GM18502 (cell line): Measurements from ENCODE around the gene SLC48A1.
A peak's percentile ranks its signal among the peaks of the same experiment; 100 is the strongest.

Experiments
- ATAC-seq: cut with Tn5 transposase; IDR thresholded peaks from one replicate; pipeline ENCODE4 v1.9.1; 2021; ENCODE audit warnings: mild to moderate bottlenecking; ENCODE audit not compliant: unreplicated experiment, poor library complexity

SLC48A1 gene

GRCh38 chr12:47787596-47788319 is 14.7 kb downstream of the SLC48A1 start:
- no peak for ATAC-seq

- ATAC-seq = no peak
Measured at GRCh38 chr12:47789141-47789540, 16.1 kb downstream of the SLC48A1 start.

GRCh38 chr12:47789712-47790489 is 16.9 kb downstream of the SLC48A1 start:
- no peak for ATAC-seq

- no peak for ATAC-seq
Measured at GRCh38 chr12:47790676-47791350, 17.8 kb downstream of the SLC48A1 start.

GRCh38 chr12:47791351-47791746 is 18.3 kb downstream of the SLC48A1 start:
- ATAC-seq = no peak

GRCh38 chr12:47791874-47792273 is 18.8 kb downstream of the SLC48A1 start:
- no peak for ATAC-seq

- no peak for ATAC-seq
Measured at GRCh38 chr12:47793015-47793681, 20.1 kb downstream of the SLC48A1 start.

- ATAC-seq = no peak
Measured at GRCh38 chr12:47794679-47795078, 21.6 kb downstream of the SLC48A1 start.

GRCh38 chr12:47795121-47795813 is 22.2 kb downstream of the SLC48A1 start:
- ATAC-seq = no peak

GRCh38 chr12:47795814-47796411 is 22.9 kb downstream of the SLC48A1 start:
- ATAC-seq = no peak

- peak; percentile 73 for ATAC-seq
Measured at GRCh38 chr12:47797441-47797840, 24.4 kb downstream of the SLC48A1 start.

- ATAC-seq = no peak
Measured at GRCh38 chr12:47798382-47798948, 25.4 kb downstream of the SLC48A1 start.

GRCh38 chr12:47799357-47799955 is 26.4 kb downstream of the SLC48A1 start:
- no peak for ATAC-seq

GRCh38 chr12:47800582-47800981 is 27.5 kb downstream of the SLC48A1 start:
- no peak for ATAC-seq

GRCh38 chr12:47801170-47801903 is 28.3 kb downstream of the SLC48A1 start:
- no peak for ATAC-seq

GRCh38 chr12:47801904-47802246 is 28.8 kb downstream of the SLC48A1 start:
- ATAC-seq = no peak

GRCh38 chr12:47802312-47802711 is 29.3 kb downstream of the SLC48A1 start:
- ATAC-seq = no peak

- ATAC-seq = no peak
Measured at GRCh38 chr12:47803191-47803875, 30.3 kb downstream of the SLC48A1 start.
